Measurements from ENCODE around the gene RHCE. TPM values are rescaled to one million over a fixed set of nuclear protein-coding genes. Genes with fewer than 3 reads are reported as not detected.
A peak's percentile ranks its signal among the peaks of the same experiment; 100 is the strongest.

The RHCE gene
- total RNA-seq, 4 donors from 2014 or later = 0.33 to 1.5 (median 0.39) TPM; not detected in 1

GRCh38 chr1:25443030-25443699 lies 22.5 kb upstream of the RHCE start:
- H3K4me1 ChIP-seq = peaks cover 0 to 13% of the 10 kb centered on the region in 2 donors
- intact Hi-C loops (cut with DNase I) = no loop called here
- no peaks in the 10 kb centered on the region for H3K36me3 ChIP-seq
- DNase-seq = no peak
- TF ChIP-seq CTCF (IDR thresholded peaks at IDR 0.05) = no peak
- no peak for TF ChIP-seq POLR2A (IDR thresholded peaks at IDR 0.05)
- WGBS, 2 donors = 85 to 90% methylated on average over 4 of the region's 4 CpGs
- no peak overlapping the region for H3K4me3 ChIP-seq (replicated peaks in 1 of 3)
- H3K9me3 ChIP-seq = no peaks in the 10 kb centered on the region
- no peak overlapping the region for H3K27ac ChIP-seq
- no peaks in the 10 kb centered on the region for H3K27me3 ChIP-seq

GRCh38 chr1:25442178-25442577 lies 21.6 kb upstream of the RHCE start:
- TF ChIP-seq POLR2A (IDR thresholded peaks at IDR 0.05) = no peak
- TF ChIP-seq CTCF (IDR thresholded peaks at IDR 0.05) = no peak

GRCh38 chr1:25439287-25439686 lies 18.7 kb upstream of the RHCE start:
- no peak for TF ChIP-seq POLR2A (IDR thresholded peaks at IDR 0.05)
- TF ChIP-seq CTCF (IDR thresholded peaks at IDR 0.05) = no peak
- no peaks in the 10 kb centered on the region for H3K27me3 ChIP-seq
- peaks cover 22 to 40% of the 10 kb centered on the region in 2 donors for H3K4me1 ChIP-seq
- 97 to 98% methylated on average over 6 of the region's 6 CpGs for WGBS, 2 donors
- DNase-seq = no peak
- H3K27ac ChIP-seq = no peak overlapping the region
- no peak overlapping the region for H3K4me3 ChIP-seq (replicated peaks in 1 of 3)
- intact Hi-C loops (cut with DNase I) = no loop called here
- H3K9me3 ChIP-seq = no peaks in the 10 kb centered on the region
- no peaks in the 10 kb centered on the region for H3K36me3 ChIP-seq

More at GRCh38 chr1:25442178-25442577, 21.6 kb upstream of the RHCE start:
- no peak for DNase-seq
- Histone ChIP-seq H3K36me3 (no peaks in the 10 kb centered on the region), H3K9me3 (no peaks in the 10 kb centered on the region), H3K27me3 (no peaks in the 10 kb centered on the region), H3K27ac (no peak overlapping the region), H3K4me1 (peaks cover 0 to 17% of the 10 kb centered on the region in 2 donors), H3K4me3 (replicated peaks in 1 of 3) (no peak overlapping the region)
- 74 to 77% methylated on average over 1 of the region's 1 CpG for WGBS, 2 donors
- intact Hi-C loops (cut with DNase I) = no loop called here

- Histone ChIP-seq H3K27ac (peak overlapping the region in 1 of 3 donors; percentile 25), H3K36me3 (no peaks in the 10 kb centered on the region), H3K4me1 (peaks cover 34 to 57% of the 10 kb centered on the region in 2 donors), H3K4me3 (replicated peaks in 1 of 3) (no peak overlapping the region), H3K9me3 (no peaks in the 10 kb centered on the region), H3K27me3 (no peaks in the 10 kb centered on the region)
- 97% methylated on average over 8 of the region's 8 CpGs for WGBS, 2 donors
- TF ChIP-seq CTCF (IDR thresholded peaks at IDR 0.05) = no peak
- intact Hi-C loops (cut with DNase I) = no loop called here
- DNase-seq = no peak
Observed at GRCh38 chr1:25437672-25438071, 17.0 kb upstream of the RHCE start.

GRCh38 chr1:25435397-25436108 lies 14.9 kb upstream of the RHCE start:
- Histone ChIP-seq H3K36me3 (no peaks in the 10 kb centered on the region), H3K27ac (peak overlapping the region; percentile 60 to 76 (median 71)), H3K4me1 (peaks cover 43 to 57% of the 10 kb centered on the region in 2 donors), H3K27me3 (no peaks in the 10 kb centered on the region), H3K4me3 (replicated peaks in 1 of 3) (no peak overlapping the region), H3K9me3 (no peaks in the 10 kb centered on the region)
- TF ChIP-seq POLR2A (IDR thresholded peaks at IDR 0.05) (no peak), CTCF (IDR thresholded peaks at IDR 0.05) (peak in 1 of 6 experiments; percentile 2)
- intact Hi-C loops (cut with DNase I) = no loop called here
- DNase-seq = peak; percentile 12 to 20
- 12 to 15% methylated on average over 4 of the region's 4 CpGs for WGBS, 2 donors
